Cardiac muscle cell (in vitro differentiated cells and primary cell): ENCODE data around the gene PLSCR1. TPM values are rescaled to one million over a fixed set of nuclear protein-coding genes. Genes with fewer than 3 reads are reported as not detected.
A peak's percentile ranks its signal among the peaks of the same experiment; 100 is the strongest.

Source experiments
- DNase-seq, 2 donors: peaks; one replicate each; pipeline versions ENCODE4 v3.0.0 to v3.0.0-alpha.2; 2010 to 2017; ENCODE audit warnings: low read depth in 1 of 2, low spot score in 1 of 2
- H3K27ac ChIP-seq: fragments of 200-600 bp; sonication (generic); 2 replicates; pipeline ENCODE4 v1.5.1; 2016
- H3K27me3 ChIP-seq: fragments of 200-600 bp; sonication (generic); 2 replicates; pipeline ENCODE4 v1.6.0; 2016; ENCODE audit warnings: control low read depth
- H3K36me3 ChIP-seq: fragments of 200-600 bp; sonication (generic); 2 replicates; pipeline ENCODE4 v1.5.1; 2016; ENCODE audit warnings: control low read depth
- H3K4me1 ChIP-seq: fragments of 200-600 bp; sonication (generic); 2 replicates; pipeline ENCODE4 v1.8.1; 2017; ENCODE audit warnings: low read depth, mild to moderate bottlenecking, mixed run types
- H3K4me3 ChIP-seq: fragments of 200-600 bp; sonication (generic); 2 replicates; pipeline ENCODE4 v1.5.1; 2016; ENCODE audit warnings: mild to moderate bottlenecking
- H3K9me3 ChIP-seq: fragments of 200-600 bp; sonication (generic); 2 replicates; pipeline ENCODE4 v1.5.1; 2017; ENCODE audit warnings: low read depth, mild to moderate bottlenecking, control low read depth
- polyA plus RNA-seq: library from polyadenylated mRNA; unstranded; fragments of >200 nt; fragmentation: Nextera tagmentation; extraction: Ambion mirVana; gene quantifications from 2 replicates; pipeline ENCODE4 v1.2.1, GENCODE V29; 2016
- total RNA-seq: library from RNA; depleted of rRNA; stranded (reverse); fragments of >200 nt; gene quantifications from 2 replicates; pipeline ENCODE4 v1.2.3, GENCODE V29; 2016
- TF ChIP-seq, protein P1 (sequence below): IDR thresholded peaks from 2 replicates; pipeline ENCODE4 v1.5.1; 2012; ENCODE audit warnings: low read depth, mild to moderate bottlenecking, low read length

The PLSCR1 gene
- total and polyA plus RNA-seq, 2 experiments from 2014 or later = 20.3 to 22.8 TPM

DNA sequence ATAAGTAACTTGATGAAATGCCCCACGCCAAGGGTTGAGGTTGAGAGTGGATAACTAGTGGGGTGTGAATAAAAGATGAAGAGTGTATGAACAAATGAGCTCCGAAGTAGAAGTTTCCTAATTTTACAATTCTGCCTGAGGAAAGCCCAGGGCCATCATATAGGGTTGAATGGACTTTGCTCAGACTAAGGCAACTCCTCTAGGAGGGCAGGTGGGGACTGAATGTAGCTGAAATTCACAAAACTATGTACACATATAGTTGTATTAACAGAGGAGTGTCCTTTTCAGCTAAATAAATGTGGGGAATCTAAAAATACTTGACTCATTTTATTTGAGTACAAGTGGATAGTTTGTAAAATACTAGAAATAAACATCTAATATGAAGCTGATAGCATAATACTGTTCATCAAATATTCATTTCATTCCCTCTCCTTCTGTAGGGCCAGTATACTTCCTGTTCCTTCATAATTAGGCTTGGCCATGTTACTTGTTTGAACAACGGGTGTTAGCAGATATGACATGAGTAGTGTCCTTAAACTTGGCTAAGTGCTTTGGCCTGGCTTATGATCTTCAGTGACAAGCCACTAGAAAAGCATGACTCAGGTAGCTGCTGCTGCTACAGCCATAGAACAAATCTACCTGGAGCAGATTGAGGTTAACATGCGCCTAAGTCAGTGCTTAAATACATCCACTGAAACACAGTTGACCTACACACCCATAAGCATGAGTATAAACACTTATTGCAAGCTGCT lies 26.5 kb downstream of the PLSCR1 start:
- no peak overlapping the region for H3K4me3 ChIP-seq

DNA sequence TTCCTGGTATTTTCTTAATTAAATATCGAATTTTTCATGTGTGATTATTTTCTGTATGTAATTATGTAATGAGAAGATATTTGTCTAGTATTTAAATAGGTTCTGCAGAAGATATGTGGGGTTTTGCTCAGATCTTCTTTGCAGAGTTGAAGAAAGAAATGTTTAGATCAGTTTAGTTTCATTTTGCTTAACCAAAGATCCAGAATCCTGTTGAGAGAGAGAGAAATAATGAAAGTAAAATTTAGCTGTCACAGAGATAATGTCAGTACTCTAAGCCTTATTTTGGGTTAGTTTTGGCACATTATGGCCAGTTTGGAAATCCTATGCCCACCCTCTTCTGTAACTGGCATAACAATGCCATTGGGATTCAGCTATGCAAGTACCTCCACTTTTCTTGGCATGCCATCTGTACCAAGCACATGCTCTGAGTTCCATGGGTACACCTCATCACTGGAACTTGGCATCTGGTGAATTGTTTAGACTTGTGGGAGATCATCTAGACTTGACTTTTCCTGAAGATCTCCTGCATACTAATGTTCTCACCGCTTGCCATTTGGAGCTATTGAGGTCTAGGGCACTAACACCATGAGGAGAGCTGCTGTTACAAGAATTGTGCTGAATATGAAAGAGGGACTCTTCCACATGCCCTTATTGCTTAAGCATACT lies 30.9 kb downstream of the PLSCR1 start:
- no peak overlapping the region for H3K4me3 ChIP-seq
- H3K27me3 ChIP-seq = no peaks in the 10 kb centered on the region
- no peak for DNase-seq
- H3K4me1 ChIP-seq = peaks cover 21% of the 10 kb centered on the region
- H3K9me3 ChIP-seq = no peaks in the 10 kb centered on the region
- no peaks in the 10 kb centered on the region for H3K36me3 ChIP-seq
- H3K27ac ChIP-seq = no peak overlapping the region
- TF ChIP-seq, protein P1, sequence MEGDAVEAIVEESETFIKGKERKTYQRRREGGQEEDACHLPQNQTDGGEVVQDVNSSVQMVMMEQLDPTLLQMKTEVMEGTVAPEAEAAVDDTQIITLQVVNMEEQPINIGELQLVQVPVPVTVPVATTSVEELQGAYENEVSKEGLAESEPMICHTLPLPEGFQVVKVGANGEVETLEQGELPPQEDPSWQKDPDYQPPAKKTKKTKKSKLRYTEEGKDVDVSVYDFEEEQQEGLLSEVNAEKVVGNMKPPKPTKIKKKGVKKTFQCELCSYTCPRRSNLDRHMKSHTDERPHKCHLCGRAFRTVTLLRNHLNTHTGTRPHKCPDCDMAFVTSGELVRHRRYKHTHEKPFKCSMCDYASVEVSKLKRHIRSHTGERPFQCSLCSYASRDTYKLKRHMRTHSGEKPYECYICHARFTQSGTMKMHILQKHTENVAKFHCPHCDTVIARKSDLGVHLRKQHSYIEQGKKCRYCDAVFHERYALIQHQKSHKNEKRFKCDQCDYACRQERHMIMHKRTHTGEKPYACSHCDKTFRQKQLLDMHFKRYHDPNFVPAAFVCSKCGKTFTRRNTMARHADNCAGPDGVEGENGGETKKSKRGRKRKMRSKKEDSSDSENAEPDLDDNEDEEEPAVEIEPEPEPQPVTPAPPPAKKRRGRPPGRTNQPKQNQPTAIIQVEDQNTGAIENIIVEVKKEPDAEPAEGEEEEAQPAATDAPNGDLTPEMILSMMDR = no peak

More for the DNA sequence above, 26.5 kb downstream of the PLSCR1 start:
- Histone ChIP-seq H3K9me3 (no peaks in the 10 kb centered on the region), H3K27ac (no peak overlapping the region), H3K36me3 (no peaks in the 10 kb centered on the region), H3K27me3 (no peaks in the 10 kb centered on the region), H3K4me1 (peaks cover 35% of the 10 kb centered on the region)
- TF ChIP-seq, protein P1 = no peak
- DNase-seq = peak in 1 of 2 donors; percentile 85

DNA sequence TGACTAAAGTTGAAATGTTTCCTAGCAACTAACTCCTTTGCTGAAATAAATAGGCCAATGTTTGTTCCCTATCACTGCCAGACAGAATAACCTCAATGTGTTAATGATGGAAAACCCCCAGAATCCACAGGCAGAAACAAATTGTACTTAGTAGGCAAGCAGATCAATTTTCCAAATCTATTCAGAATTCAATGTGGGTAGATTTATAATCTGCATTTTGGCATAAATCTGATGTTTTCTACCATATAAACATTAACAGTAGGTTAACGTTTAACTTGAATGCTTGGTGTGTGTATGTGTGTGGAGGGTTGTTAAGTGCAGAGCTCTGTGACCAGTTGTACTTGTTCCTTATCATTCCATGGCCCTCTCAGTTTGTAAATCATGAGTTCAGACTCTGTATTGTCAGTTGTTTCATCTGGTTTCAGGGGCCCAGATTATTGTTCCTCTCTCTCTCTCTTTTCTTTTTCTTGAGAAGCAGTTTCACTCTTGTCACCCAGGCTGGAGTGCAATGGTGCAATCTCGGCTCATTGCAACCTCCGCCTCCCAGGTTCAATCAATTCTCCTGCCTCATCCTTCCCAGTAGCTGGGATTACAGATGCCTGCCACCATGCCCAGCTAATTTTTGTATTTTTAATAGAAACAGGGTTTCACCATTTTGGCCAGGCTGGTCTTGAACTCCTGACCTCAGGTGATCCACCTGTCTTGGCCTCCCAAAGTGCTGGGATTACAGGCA lies 32.8 kb downstream of the PLSCR1 start:
- DNase-seq = no peak
- Histone ChIP-seq H3K27me3 (no peaks in the 10 kb centered on the region), H3K27ac (no peak overlapping the region), H3K4me3 (no peak overlapping the region), H3K4me1 (peaks cover 5% of the 10 kb centered on the region), H3K36me3 (no peaks in the 10 kb centered on the region), H3K9me3 (no peaks in the 10 kb centered on the region)
- TF ChIP-seq, protein P1 = no peak

DNA sequence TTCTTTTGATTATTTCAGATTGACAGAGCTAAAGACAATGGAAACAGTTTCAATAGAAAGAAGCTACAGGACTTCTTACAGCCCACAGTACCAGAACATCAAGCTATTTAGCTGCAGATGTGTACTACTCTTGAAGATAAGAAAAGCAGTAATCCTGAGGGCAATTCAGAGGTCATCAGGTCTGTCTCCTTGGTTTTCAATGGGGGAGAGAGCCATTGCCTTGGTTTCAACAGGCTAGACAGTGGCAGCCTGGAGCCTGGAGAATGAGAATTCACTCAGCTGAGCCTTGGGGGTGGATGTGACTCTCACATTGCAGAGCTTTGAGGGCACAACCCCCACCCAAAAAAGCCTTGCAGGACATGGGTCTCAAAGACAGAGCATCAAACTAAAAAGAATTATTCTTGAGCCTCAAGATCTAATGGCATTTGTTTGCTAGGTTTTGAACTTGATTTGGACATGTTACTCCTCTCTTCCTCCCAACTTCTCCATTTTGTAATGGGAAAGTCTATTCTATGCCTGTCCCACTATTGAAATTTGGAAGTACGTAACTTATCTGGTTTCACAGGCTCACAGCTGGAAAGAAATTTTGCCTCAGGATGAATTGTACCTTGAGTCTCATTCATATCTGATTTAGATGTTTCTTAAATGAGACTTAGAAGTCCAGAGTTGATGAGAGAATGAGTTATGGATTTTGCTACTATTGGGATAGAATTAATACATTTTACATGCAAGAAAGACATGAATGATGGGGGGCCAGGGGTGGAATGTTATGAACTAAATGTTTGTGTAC lies 36.9 kb downstream of the PLSCR1 start:
- no peaks in the 10 kb centered on the region for H3K9me3 ChIP-seq
- no peak for DNase-seq
- H3K27me3 ChIP-seq = no peaks in the 10 kb centered on the region
- no peaks in the 10 kb centered on the region for H3K36me3 ChIP-seq
- H3K4me1 ChIP-seq = peaks cover 4% of the 10 kb centered on the region
- no peak overlapping the region for H3K27ac ChIP-seq
- TF ChIP-seq, protein P1 = no peak
- H3K4me3 ChIP-seq = no peak overlapping the region

DNA sequence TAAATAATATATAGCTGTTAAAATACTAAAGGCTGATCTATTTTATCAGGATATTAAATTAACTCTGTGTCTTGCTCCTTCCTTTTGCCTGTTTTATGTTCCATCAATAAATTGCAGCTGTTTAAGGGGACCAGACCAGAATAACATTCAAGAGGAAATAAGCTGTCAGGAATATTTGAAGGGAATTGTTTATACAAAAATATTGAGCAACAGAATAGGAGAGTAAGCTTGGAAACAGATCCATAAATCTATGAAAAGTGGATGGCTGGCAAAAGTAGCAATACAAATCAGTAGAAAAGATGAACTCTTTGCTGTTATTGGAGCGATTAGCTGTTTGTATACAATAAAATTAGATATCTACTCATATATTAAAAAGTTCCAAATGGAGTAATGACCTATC lies 38.9 kb downstream of the PLSCR1 start:
- no peaks in the 10 kb centered on the region for H3K9me3 ChIP-seq
- no peaks in the 10 kb centered on the region for H3K27me3 ChIP-seq
- H3K27ac ChIP-seq = no peak overlapping the region
- no peak overlapping the region for H3K4me3 ChIP-seq
- TF ChIP-seq, protein P1 = no peak
- DNase-seq = no peak
- H3K36me3 ChIP-seq = no peaks in the 10 kb centered on the region
- peaks cover 4% of the 10 kb centered on the region for H3K4me1 ChIP-seq
